Thoracic aorta (tissue), 2 donors: Measurements from ENCODE around the gene PCDHGA1. TPM values are rescaled to one million over a fixed set of nuclear protein-coding genes. Genes with fewer than 3 reads are reported as not detected.
A peak's percentile ranks its signal among the peaks of the same experiment; 100 is the strongest.
"Not testable (repeated sequence)": the region's sequence is repeated elsewhere in the genome, so short reads cannot be mapped to it uniquely, and the experiment has no call there.

Experiments used
- ATAC-seq: fragments of 150-250 bp; one replicate; pipeline ENCODE4 v1.8.0; 2017; ENCODE audit warnings: low read depth; ENCODE audit not compliant: insufficient number of reproducible peaks, low FRiP score
- DNase-seq: peaks from one replicate; pipeline ENCODE4 v3.0.0-alpha.2; 2020; ENCODE audit warnings: low spot score
- H3K27ac ChIP-seq, 2 donors: fragments of 200-600 bp; sonication (generic); 1 replicate in 1 of 2; 2 replicates in 1 of 2; pipeline ENCODE4 v1.5.1; 2016; ENCODE audit warnings: mild to moderate bottlenecking in 2 of 2, moderate library complexity in 2 of 2
- H3K27me3 ChIP-seq: fragments of 200-600 bp; sonication (generic); replicated peaks from 2 replicates; pipeline ENCODE4 v1.6.0; 2016; ENCODE audit warnings: mild to moderate bottlenecking; ENCODE audit not compliant: insufficient read depth
- H3K36me3 ChIP-seq: fragments of 200-600 bp; sonication (generic); one replicate; pipeline ENCODE4 v1.5.1; 2016
- H3K4me1 ChIP-seq, 2 donors: fragments of 200-600 bp; sonication (generic); 1 replicate in 1 of 2; 2 replicates in 1 of 2; pipeline versions ENCODE4 v1.5.1 to v1.6.0; 2016; ENCODE audit warnings: low read depth in 2 of 2, mild to moderate bottlenecking in 1 of 2; ENCODE audit not compliant: control insufficient read depth in 1 of 2
- H3K4me3 ChIP-seq: fragments of 200-600 bp; sonication (generic); 2 replicates; pipeline ENCODE4 v1.5.1; 2016; ENCODE audit warnings: mild to moderate bottlenecking
- H3K9me3 ChIP-seq: fragments of 200-600 bp; sonication (generic); 2 replicates; pipeline ENCODE4 v1.5.1; 2016
- total RNA-seq, 2 donors: library from RNA; depleted of rRNA; stranded (reverse); fragments of >200 nt; gene quantifications; one replicate each; pipeline versions ENCODE4 v1.1.0 to v1.2.3, GENCODE V29; 2016
- TF ChIP-seq, protein P1 (sequence below): fragments of 200-600 bp; sonication (generic); IDR thresholded peaks from one replicate; pipeline ENCODE4 v1.5.1; 2019; ENCODE audit warnings: antibody characterized with exemption

Gene PCDHGA1
- 1 to 10 TPM in 1 of 2 donors, under 1 TPM in 1; 0.41 to 2.8 TPM for total RNA-seq

DNA sequence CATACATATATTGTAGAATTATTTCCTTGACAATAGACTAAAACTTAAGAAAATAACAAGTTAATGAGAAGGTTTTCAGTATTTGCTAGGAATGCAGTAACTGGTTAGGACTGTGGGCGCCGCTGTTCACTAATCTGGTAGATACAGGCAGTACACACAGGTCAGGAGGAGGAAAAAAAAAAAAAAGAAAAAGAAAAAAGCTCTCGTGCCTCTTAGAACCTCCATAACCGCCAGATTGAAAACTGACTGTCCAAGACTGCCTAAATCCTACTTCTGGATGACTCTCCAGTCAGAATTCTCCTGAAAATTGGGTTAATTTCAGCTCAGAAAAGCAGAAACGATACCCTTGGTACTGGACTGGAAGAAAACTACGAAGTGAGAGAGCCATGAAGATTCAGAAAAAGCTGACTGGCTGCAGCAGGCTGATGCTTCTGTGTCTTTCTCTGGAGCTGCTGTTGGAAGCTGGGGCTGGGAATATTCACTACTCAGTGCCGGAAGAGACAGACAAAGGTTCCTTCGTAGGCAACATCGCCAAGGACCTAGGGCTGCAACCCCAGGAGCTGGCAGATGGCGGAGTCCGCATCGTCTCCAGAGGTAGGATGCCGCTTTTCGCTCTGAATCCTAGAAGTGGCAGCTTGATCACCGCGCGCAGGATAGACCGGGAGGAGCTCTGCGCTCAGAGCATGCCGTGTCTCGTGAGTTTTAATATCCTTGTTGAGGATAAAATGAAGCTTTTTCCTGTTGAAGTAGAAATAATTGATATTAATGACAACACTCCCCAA is at the start of gene PCDHGA1:
Gene PCDHGA1, plus strand, starts transcription at position 216 of the 782 bp plus-strand sequence.
- Histone ChIP-seq H3K4me3 (peak within 1 kb of the TSS; percentile 14), H3K4me1 (no peaks in the 10 kb centered on the region), H3K27ac (no peak within 1 kb of the TSS), H3K36me3 (no peaks in the 10 kb centered on the region), H3K9me3 (peaks cover 65% of the 10 kb centered on the region), H3K27me3 (no peaks in the 10 kb centered on the region)
- TF ChIP-seq, protein P1, sequence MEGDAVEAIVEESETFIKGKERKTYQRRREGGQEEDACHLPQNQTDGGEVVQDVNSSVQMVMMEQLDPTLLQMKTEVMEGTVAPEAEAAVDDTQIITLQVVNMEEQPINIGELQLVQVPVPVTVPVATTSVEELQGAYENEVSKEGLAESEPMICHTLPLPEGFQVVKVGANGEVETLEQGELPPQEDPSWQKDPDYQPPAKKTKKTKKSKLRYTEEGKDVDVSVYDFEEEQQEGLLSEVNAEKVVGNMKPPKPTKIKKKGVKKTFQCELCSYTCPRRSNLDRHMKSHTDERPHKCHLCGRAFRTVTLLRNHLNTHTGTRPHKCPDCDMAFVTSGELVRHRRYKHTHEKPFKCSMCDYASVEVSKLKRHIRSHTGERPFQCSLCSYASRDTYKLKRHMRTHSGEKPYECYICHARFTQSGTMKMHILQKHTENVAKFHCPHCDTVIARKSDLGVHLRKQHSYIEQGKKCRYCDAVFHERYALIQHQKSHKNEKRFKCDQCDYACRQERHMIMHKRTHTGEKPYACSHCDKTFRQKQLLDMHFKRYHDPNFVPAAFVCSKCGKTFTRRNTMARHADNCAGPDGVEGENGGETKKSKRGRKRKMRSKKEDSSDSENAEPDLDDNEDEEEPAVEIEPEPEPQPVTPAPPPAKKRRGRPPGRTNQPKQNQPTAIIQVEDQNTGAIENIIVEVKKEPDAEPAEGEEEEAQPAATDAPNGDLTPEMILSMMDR = no peak
- ATAC-seq = no peak
- no peak for DNase-seq

DNA sequence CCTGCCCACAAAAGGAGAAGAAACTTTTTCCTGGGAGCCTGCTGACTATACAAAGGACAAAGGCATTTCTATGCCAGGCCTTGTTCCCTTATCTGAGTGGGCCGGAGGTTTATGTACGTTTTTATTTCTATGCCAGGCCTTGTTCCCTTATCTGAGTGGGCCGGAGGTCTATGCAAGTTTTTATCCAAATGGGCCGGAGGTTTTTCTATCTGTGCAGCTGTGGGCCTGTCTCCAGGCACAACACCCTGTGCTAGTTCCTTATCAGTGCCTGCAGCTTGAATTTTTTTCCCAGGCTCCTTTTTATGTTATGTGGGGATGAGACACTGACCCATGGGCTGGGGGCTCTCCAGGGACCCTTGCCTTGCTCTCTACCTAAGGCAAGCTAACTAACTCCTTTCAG is 31.9 kb upstream of the PCDHGA1 start:
- H3K36me3 ChIP-seq = peaks cover 4% of the 10 kb centered on the region
- no peaks in the 10 kb centered on the region for H3K27me3 ChIP-seq
- TF ChIP-seq, protein P1 = no peak
- no peak overlapping the region for H3K4me3 ChIP-seq
- H3K4me1 ChIP-seq = no peaks in the 10 kb centered on the region
- no peak overlapping the region for H3K27ac ChIP-seq
- ATAC-seq (no peak), DNase-seq (no peak)
- H3K9me3 ChIP-seq = peaks cover 91% of the 10 kb centered on the region

DNA sequence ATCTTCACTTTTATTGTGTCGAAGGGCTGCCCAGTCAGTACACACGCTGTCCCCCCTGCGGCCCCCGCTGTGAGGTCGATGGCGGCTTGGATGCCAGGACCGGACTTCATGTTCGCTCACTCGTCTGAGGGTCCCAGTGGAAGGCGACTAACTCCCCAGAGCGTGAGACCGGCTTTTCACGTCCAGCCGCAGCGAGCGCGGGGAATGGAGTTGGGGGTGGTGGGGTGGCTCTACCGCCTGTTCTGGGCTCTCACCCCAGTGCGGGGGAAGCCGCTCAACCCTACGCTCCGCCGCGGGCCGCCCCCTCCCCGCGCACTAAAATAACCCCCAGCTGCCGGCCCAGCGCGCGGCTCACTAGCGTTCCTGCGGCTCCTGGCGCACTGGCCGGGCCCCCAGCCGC is 26.6 kb upstream of the PCDHGA1 start, which contains the start of gene SLC25A2:
Gene SLC25A2, minus strand, starts transcription at position 294 of the 400 bp plus-strand sequence. Its CDS starts 184 bp downstream, at position 110.
- H3K4me1 ChIP-seq = no peaks in the 10 kb centered on the region
- H3K9me3 ChIP-seq = peaks cover 92% of the 10 kb centered on the region
- H3K4me3 ChIP-seq = no peak within 1 kb of the TSS
- TF ChIP-seq, protein P1 = no peak
- H3K27me3 ChIP-seq = no peaks in the 10 kb centered on the region
- H3K27ac ChIP-seq = no peak within 1 kb of the TSS
- no peak for ATAC-seq
- DNase-seq = no peak
- peaks cover 4% of the 10 kb centered on the region for H3K36me3 ChIP-seq

DNA sequence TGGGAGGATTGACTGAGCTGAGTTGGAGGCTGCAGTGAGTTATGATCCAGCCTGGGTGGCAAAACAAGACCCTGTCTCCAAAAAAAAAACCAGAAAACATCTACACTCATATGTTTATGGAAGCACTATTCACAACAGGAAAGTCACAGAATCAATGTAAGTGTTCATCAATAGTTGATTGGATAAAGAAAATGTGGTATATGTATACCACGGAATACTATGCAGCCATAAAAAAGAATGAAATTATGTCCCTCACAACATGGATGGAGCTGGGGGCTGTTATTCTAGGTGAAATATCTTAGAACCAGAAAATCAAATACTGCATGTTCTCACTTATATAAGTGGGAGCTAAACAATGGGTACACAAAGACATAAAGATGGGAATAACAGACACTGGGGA is 23.7 kb upstream of the PCDHGA1 start:
- Histone ChIP-seq H3K4me1 (no peaks in the 10 kb centered on the region), H3K27ac (no peak overlapping the region), H3K4me3 (no peak overlapping the region), H3K9me3 (peaks cover 89% of the 10 kb centered on the region), H3K36me3 (peaks cover 4% of the 10 kb centered on the region), H3K27me3 (no peaks in the 10 kb centered on the region)
- ATAC-seq (no peak), DNase-seq (no peak)
- TF ChIP-seq, protein P1 = no peak

DNA sequence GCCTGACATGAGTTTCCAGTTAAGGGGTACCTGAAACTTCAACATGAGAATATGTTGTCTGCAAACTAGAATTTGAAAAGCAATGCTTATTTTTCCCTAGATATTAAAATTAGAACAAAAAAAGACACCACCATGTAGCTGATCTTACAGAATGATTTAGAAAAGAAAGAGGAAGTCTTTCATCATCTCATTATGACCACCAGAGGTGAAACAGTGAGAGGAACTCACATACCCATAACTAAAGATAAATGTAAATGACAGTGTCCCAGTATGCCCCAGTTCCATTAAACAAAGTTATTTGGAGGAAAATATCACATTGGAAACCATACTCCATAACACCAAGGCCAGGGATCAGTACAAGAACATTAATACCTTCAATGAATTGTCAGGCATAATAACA is 16.6 kb upstream of the PCDHGA1 start:
- Histone ChIP-seq H3K9me3 (peaks cover 93% of the 10 kb centered on the region), H3K4me1 (no peaks in the 10 kb centered on the region), H3K27me3 (no peaks in the 10 kb centered on the region), H3K4me3 (no peak overlapping the region), H3K36me3 (peaks cover 27% of the 10 kb centered on the region), H3K27ac (no peak overlapping the region)
- ATAC-seq (no peak), DNase-seq (no peak)
- TF ChIP-seq, protein P1 = no peak

DNA sequence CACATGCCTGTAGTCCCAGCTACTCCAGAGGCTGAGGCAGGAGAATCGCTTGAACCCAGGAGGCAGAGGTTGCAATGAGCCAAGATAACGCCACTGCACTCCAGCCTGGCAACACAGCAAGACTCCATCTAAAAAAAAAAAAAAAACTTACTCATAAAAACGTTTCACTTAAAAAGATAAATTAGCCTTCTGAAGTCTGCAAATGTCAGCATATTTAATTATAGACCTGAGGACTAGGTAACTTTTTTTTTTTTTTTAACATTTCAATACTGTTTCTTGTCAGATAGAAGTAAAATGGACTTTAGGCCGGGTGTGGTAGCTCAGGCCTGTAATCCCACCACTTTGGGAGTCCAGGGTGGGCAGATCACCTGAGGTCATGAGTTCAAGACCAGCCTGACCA is 13.4 kb upstream of the PCDHGA1 start:
- peaks cover 0 to 12% of the 10 kb centered on the region in 2 donors for H3K4me1 ChIP-seq
- DNase-seq, H3K27ac ChIP-seq, H3K4me3 ChIP-seq, H3K27me3 ChIP-seq, ATAC-seq: not testable (repeated sequence)
- peaks cover 82% of the 10 kb centered on the region for H3K9me3 ChIP-seq
- peaks cover 36% of the 10 kb centered on the region for H3K36me3 ChIP-seq
